Measurements from ENCODE around the gene VIPR1.
A peak's percentile ranks its signal among the peaks of the same experiment; 100 is the strongest.
"Not testable (repeated sequence)": the region's sequence is repeated elsewhere in the genome, so short reads cannot be mapped to it uniquely, and the experiment has no call there.

The VIPR1 gene

DNA sequence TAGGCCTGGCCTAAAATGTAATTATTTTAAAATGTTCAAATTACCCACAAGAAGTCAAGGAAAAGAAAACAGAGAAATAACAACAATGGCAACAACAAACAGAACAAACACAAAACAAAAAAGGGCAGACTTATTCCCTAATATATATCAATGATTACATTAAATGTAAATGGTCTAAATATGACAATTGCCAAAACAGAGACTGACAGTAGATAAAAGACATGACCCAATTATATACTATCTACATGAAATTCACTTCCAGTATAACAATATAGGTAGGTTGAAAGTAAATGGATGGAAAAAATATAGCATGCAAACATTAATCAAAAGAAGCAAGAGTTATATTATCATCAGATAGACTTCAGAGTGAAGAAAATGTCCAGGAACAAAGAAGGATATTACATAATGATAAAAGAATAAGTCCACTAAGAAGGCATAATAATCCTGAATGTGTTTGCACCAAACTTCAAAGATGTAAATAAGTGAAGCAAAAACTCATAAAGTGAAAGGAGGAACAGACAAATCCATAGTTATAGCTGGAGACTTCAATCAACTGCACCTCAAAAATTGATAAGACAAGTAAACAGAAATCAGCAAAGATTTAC, 72.8 kb downstream of the VIPR1 start:
- DNase-seq (ENCODE audit: low read depth in 2 of 2, low spot score in 1 of 2) = no peak

DNA sequence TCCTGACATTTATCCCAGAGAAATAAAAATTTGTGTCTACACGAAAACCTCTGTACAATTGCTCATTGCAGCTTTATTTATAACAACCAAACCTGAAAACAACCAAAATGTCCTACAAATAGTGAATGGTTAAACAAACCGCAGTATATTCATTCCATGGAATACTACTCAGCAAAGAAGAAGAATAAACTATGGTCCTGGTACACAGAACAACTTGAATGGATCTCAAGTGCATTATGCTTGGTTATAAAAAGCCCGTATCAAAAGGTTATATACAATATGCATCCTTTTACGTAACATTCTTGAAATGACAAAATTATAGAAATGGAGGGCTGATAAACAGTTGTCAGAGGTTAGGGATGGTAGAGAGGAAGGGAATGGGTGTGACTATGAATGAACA, 75.6 kb downstream of the VIPR1 start:
- DNase-seq (ENCODE audit: low read depth in 2 of 2, low spot score in 1 of 2) = no peak

DNA sequence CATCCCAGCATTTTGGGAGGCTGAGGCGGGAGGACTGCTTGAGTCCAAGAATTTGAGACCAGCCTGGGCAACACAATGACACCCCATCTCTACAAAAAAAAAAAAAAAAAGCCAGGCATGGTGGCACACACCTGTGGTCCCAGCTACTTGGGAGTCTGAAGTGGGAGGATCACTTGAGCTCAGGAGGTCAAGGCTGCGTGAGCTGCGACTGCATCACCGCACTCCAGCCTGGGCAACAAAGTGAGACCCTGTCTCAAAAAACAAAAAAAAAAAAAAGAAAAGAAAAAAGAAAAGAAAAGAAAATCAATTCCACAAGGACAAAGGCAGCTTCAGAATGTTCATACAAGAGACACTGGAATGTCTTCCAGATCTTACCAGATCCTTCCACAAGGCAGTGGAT, 76.9 kb downstream of the VIPR1 start:
- DNase-seq (ENCODE audit: low read depth in 2 of 2, low spot score in 1 of 2) = not testable (repeated sequence)

DNA sequence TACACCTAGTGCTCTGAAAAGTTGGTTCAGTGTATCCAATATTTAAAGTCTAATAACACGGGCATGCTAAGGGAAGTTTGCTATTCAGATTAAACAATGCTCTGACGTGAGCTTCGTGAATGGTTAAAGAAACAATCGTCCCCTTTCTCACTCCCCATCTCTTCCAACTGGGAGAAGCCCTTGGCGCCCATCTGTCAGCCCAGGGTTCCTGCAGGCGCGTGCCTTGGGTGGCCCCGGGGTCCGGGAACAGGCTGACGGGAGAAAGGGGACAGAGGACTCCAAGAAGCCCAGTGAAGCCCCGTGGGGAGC, 78.9 kb downstream of the VIPR1 start:
- DNase-seq (ENCODE audit: low read depth in 2 of 2, low spot score in 1 of 2) = no peak

DNA sequence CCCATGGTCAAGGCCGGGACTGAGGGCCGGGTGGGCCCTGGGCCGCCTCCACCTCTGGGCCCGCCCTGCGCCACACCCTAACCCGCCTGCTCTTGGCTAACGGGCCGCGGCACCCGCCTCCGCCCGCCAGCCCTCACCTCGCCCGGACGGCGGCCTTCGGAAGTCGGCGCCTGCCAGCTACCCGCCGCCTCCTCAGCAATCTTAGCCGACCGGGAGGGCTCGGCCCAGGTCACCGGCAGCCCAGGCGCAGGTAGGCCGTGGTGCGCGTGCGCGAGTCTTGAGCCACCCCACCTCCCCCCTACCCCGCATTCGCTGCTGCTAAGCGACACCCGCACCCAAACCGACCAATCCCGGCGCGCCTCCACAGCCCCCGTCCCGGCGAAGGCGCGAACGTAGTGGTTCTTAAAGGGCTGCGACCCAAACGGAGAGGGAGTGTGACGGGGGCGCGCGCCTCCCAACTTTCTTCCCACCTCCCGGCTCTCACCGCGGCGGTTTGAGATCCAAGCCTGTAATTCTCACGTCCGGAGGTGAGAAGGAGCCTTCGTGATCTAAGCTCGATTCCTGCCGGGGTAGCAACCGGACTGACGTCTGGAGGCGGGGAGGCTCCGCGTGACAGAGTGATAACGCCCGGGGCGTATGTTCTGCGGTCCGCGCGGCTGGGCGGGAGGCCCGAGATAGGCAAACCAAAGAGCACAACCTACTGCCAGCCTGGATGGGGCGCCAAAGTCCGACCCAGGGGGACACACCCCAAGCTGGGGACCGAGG, 79.4 kb downstream of the VIPR1 start, which contains the start of gene SEC22C:
Gene SEC22C (minus strand): TSS at position 259 of the 765 bp plus-strand sequence. CDS start 12,921 bp downstream, outside the sequence.
- DNase-seq (ENCODE audit: low read depth in 2 of 2, low spot score in 1 of 2) = peak; percentile 91 to 92

DNA sequence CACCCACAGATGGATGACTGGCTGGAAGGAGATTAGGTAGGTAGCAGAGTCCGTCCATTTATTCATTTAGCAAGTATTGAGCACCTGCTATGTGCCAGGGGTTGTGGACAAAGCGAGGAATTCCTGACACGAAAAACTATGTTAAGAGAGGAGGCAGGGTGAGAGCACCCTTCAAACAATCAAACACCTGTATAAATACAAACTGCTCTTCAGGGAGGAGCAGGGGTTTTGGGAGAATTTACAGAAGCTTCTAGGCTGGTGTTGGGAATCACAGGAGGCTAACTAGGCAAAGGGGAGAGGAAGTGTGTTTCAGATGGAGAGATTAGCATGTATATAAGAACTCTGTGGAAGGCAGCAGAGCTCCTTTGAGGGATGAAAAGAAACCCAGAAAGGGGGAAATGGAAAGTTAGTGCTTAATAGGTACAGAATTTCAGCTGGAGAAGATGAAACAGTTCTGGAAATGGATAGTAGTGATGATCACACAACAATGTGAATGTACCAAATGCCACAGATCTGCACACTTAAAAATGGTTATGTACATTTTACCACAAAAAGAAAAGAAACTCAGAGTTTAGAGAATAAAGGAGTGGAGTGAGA, 80.1 kb downstream of the VIPR1 start:
- DNase-seq (ENCODE audit: low read depth in 2 of 2, low spot score in 1 of 2) = no peak

Measured in stimulated activated CD8-positive, alpha-beta memory T cell treated with anti-CD3 and anti-CD28 coated beads, Interleukin-4, amount 100 ng/mL, for 4 hours (primary cell).